GM12878 (cell line): ENCODE data around the gene MYO1D. TPM values are rescaled to one million over a fixed set of nuclear protein-coding genes. Genes with fewer than 3 reads are reported as not detected.

ENCODE experiments used
- ATAC-seq: fragments of 200-7000 bp; cut with Tn5 transposase; 3 replicates; pipeline ENCODE4 v1.9.1; 2020; ENCODE audit warnings: mild to moderate bottlenecking, moderate library complexity
- BruUV-seq: library from RNA; stranded (reverse); fragments of 400-500 nt; replicated peaks from 2 replicates; lab custom pipeline; 2021; lab: Mats Ljungman, UMichigan
- CTCF ChIA-PET: fragments of 300-600 bp; sonication (Branson Sonifier 250); formaldehyde crosslinking; extraction: SDS; loops from one replicate; lab custom pipeline; 2021; ENCODE audit warnings: inconsistent platforms; lab: Yijun Ruan, JAX
- POLR2A ChIA-PET: fragments of 350-600 bp; formaldehyde crosslinking; extraction: SDS; loops from one replicate; lab custom pipeline; 2021; ENCODE audit warnings: inconsistent platforms; lab: Charles Lee
- RAD21 ChIA-PET: fragments of 300-600 bp; sonication (Branson Sonifier 250); formaldehyde crosslinking; loops from one replicate; lab custom pipeline; 2023; ENCODE audit warnings: antibody characterized with exemption; ENCODE audit not compliant: unreplicated experiment; lab: Charles Lee
- SMC1A ChIA-PET: fragments of 300-600 bp; sonication (Branson Sonifier 250); formaldehyde crosslinking; loops from one replicate; lab custom pipeline; 2023; ENCODE audit not compliant: unreplicated experiment, uncharacterized antibody; lab: Charles Lee
- DNase-seq: peaks from one replicate; pipeline ENCODE4 v3.0.0-alpha.2; 2011; ENCODE audit warnings: low read depth, low spot score
- FAIRE-seq: peaks from 3 replicates; lab custom pipeline; 2011; peaks lifted over from hg19 to GRCh38; lab: Jason Lieb, UNC
- H2AFZ ChIP-seq: 2 replicates; pipeline ENCODE4 v1.6.0; 2011; ENCODE audit warnings: low read depth, low read length, control low read depth; ENCODE audit not compliant: control insufficient read depth
- H3K27ac ChIP-seq: 2 replicates; pipeline ENCODE4 v1.5.1; 2011; ENCODE audit warnings: control low read depth; ENCODE audit not compliant: control insufficient read depth, insufficient read depth
- H3K27me3 ChIP-seq, 2 experiments: replicated peaks in 1 of 2; 2 replicates each; pipeline versions ENCODE4 v1.6.0 to v1.6.1; 2011; ENCODE audit warnings: low read length in 1 of 2; ENCODE audit not compliant: control insufficient read depth in 2 of 2, insufficient read depth in 2 of 2
- H3K36me3 ChIP-seq, 2 experiments: 2 replicates each; pipeline ENCODE4 v1.5.1; 2011; ENCODE audit warnings: low read length in 1 of 2; ENCODE audit not compliant: control insufficient read depth in 2 of 2, insufficient read depth in 2 of 2
- H3K4me1 ChIP-seq: 2 replicates; pipeline ENCODE4 v1.6.1; 2011; ENCODE audit warnings: mild to moderate bottlenecking, low read length, moderate library complexity, mixed read lengths; ENCODE audit not compliant: control insufficient read depth, insufficient read depth
- H3K4me2 ChIP-seq: 2 replicates; pipeline ENCODE4 v1.6.0; 2011; ENCODE audit warnings: control low read depth; ENCODE audit not compliant: control insufficient read depth, insufficient read depth
- H3K4me3 ChIP-seq: fragments of 200-600 bp; sonication (generic); 2 replicates; pipeline ENCODE4 v1.5.1; 2016
- H3K79me2 ChIP-seq: 2 replicates; pipeline ENCODE4 v1.6.0; 2011; ENCODE audit warnings: low read length; ENCODE audit not compliant: control insufficient read depth, insufficient read depth
- H3K9ac ChIP-seq: 2 replicates; pipeline ENCODE4 v1.8.0; 2011; ENCODE audit warnings: low read length, control low read depth, mixed read lengths; ENCODE audit not compliant: control insufficient read depth, insufficient read depth
- H3K9me3 ChIP-seq: replicated peaks from 3 replicates; pipeline ENCODE4 v1.5.1; 2011; ENCODE audit warnings: mild to moderate bottlenecking, low read length; ENCODE audit not compliant: control insufficient read depth, insufficient read depth
- H4K20me1 ChIP-seq: 2 replicates; pipeline ENCODE4 v1.6.0; 2011; ENCODE audit not compliant: control insufficient read depth, insufficient read depth
- BHLHE40 ChIP-seq, 2 experiments: fragments of 450-650 bp in 1 of 2; IDR thresholded peaks; 2 replicates each; pipeline ENCODE4 v1.6.1; 2011 to 2017; ENCODE audit warnings: low read depth in 2 of 2, borderline replicate concordance in 1 of 2, improper control_type of control experiment in 1 of 2, low read length in 1 of 2, mild to moderate bottlenecking in 1 of 2
- BRCA1 ChIP-seq: IDR thresholded peaks from 2 replicates; pipeline ENCODE4 v1.6.1; 2011; ENCODE audit warnings: low read depth, low read length, improper control_type of control experiment
- IKZF1 ChIP-seq: fragments of 450-650 bp; conservative IDR thresholded peaks from 2 replicates; pipeline ENCODE4 v1.6.1; 2017; ENCODE audit warnings: antibody characterized with exemption, mild to moderate bottlenecking
- PAX5 ChIP-seq: IDR thresholded peaks from 2 replicates; pipeline ENCODE4 v1.6.1; 2011; ENCODE audit warnings: low read depth, low read length, borderline replicate concordance
- POU2F2 ChIP-seq: IDR thresholded peaks from 3 replicates; pipeline ENCODE4 v1.6.1; 2011; ENCODE audit warnings: low read depth, mild to moderate bottlenecking, low read length, borderline replicate concordance
- RAD21 ChIP-seq: IDR thresholded peaks from 2 replicates; pipeline ENCODE4 v1.6.1; 2011; ENCODE audit warnings: mild to moderate bottlenecking, low read depth, low read length, moderate library complexity; ENCODE audit not compliant: insufficient read depth
- SUZ12 ChIP-seq: fragments of 200-600 bp; sonication (generic); IDR thresholded peaks from one replicate; pipeline ENCODE4 v1.6.1; 2018; ENCODE audit warnings: antibody characterized with exemption, mild to moderate bottlenecking; ENCODE audit not compliant: unreplicated experiment
- WRNIP1 ChIP-seq: IDR thresholded peaks from 2 replicates; pipeline ENCODE4 v1.6.1; 2011; ENCODE audit warnings: low read depth, low read length, improper control_type of control experiment, borderline replicate concordance
- ZSCAN29 ChIP-seq: fragments of 450-650 bp; IDR thresholded peaks from 2 replicates; pipeline ENCODE4 v1.6.1; 2017; ENCODE audit warnings: mild to moderate bottlenecking, moderate library complexity
- WGBS: methylation state at CpG from one replicate; pipeline ENCODE4 v1.1.6; 2016; ENCODE audit warnings: low lambda C conversion rate; ENCODE audit not compliant: insufficient replicate concordance, insufficient coverage; ENCODE audit errors: missing lambda C conversion rate; 5-methylcytosine and 5-hydroxymethylcytosine counted together
- in situ Hi-C: fragments of 300-500 bp; cut with MboI; formaldehyde crosslinking; loops from 9 replicates; pipeline ENCODE4 v1.14.3; 2018; ENCODE audit warnings: mixed read lengths
- intact Hi-C: fragments of 100-400 bp; cut with micrococcal nuclease; formaldehyde crosslinking; loops from one replicate; pipeline ENCODE4 v1.14.2; 2022; ENCODE audit not compliant: unreplicated experiment
- polyA plus RNA-seq, 11 experiments: library from polyadenylated mRNA; depleted of rRNA in 4 of 11; unstranded in 6 of 11; stranded (reverse) in 5 of 11; fragments of >200 nt; fragmentation: Nextera tagmentation in 4 of 11; fragmentation: Illumina TruSeq in 1 of 11; extraction: Ambion mirVana in 4 of 11; extraction: Trizol in 1 of 11; gene quantifications; 1 replicate in 1 of 11; 2 replicates in 10 of 11; pipeline versions ENCODE4 v1.2.1 to v1.2.3, GENCODE V29; 2011 to 2016; ENCODE audit warnings: inconsistent platforms in 2 of 11, missing spikeins in 2 of 11, low read depth in 1 of 11
- total RNA-seq, 4 experiments: library from RNA; depleted of rRNA in 3 of 4; stranded (reverse); fragments of >200 nt in 3 of 4; fragmentation: Illumina TruSeq in 1 of 4; extraction: Trizol in 1 of 4; gene quantifications; 2 replicates each; pipeline versions ENCODE4 v1.2.1 to v1.2.3, GENCODE V29; 2013 to 2021
- TF ChIP-seq, protein P1 (sequence below): fragments of 150-350 bp; IDR thresholded peaks from 2 replicates; pipeline ENCODE4 v1.6.1; 2016; ENCODE audit warnings: low read depth, low read length
- TF ChIP-seq, protein P2 (sequence below): IDR thresholded peaks from 2 replicates; pipeline ENCODE4 v1.6.1; 2012; ENCODE audit warnings: low read depth, low read length, improper control_type of control experiment

The MYO1D gene
- total and polyA plus RNA-seq, 10 of the 15 experiments (the other 5 are each of a cell fraction or from before 2014, with no cell fraction given) = 1.8 to 37.7 (median 25.4) TPM

DNA sequence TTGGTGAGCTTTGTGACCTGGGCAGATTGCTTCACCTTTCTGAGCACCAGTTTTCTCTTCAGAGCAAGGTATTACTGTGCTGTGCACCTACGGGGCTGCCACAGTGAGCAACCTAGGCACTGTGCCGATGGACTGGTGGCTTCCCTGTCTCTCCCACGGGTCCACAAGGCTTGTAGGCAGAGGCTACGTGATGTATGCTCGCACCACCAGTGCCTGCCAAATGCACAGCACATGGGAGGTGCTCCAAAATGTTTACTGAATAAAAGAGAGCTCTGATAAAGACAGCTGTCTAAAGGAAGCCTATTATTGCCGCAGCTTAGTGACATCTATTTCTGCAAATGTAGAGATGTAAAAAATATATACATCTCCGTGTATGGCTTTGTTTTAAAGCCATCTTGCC is 251.0 kb downstream of the MYO1D start (continued):
- TF ChIP-seq, protein P1, sequence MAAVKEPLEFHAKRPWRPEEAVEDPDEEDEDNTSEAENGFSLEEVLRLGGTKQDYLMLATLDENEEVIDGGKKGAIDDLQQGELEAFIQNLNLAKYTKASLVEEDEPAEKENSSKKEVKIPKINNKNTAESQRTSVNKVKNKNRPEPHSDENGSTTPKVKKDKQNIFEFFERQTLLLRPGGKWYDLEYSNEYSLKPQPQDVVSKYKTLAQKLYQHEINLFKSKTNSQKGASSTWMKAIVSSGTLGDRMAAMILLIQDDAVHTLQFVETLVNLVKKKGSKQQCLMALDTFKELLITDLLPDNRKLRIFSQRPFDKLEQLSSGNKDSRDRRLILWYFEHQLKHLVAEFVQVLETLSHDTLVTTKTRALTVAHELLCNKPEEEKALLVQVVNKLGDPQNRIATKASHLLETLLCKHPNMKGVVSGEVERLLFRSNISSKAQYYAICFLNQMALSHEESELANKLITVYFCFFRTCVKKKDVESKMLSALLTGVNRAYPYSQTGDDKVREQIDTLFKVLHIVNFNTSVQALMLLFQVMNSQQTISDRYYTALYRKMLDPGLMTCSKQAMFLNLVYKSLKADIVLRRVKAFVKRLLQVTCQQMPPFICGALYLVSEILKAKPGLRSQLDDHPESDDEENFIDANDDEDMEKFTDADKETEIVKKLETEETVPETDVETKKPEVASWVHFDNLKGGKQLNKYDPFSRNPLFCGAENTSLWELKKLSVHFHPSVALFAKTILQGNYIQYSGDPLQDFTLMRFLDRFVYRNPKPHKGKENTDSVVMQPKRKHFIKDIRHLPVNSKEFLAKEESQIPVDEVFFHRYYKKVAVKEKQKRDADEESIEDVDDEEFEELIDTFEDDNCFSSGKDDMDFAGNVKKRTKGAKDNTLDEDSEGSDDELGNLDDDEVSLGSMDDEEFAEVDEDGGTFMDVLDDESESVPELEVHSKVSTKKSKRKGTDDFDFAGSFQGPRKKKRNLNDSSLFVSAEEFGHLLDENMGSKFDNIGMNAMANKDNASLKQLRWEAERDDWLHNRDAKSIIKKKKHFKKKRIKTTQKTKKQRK = no peak
- no peak for TF ChIP-seq SUZ12
- TF ChIP-seq RAD21 = no peak
- TF ChIP-seq PAX5 = no peak

- Histone ChIP-seq H3K9ac (no peak overlapping the region), H3K4me1 (no peaks in the 10 kb centered on the region), H3K4me2 (no peak overlapping the region), H2AFZ (no peak overlapping the region), H4K20me1 (no peaks in the 10 kb centered on the region), H3K27ac (no peak overlapping the region), H3K9me3 (no peaks in the 10 kb centered on the region), H3K79me2 (no peaks in the 10 kb centered on the region), H3K36me3 (no peaks in the 10 kb centered on the region), H3K27me3 (no peaks in the 10 kb centered on the region), H3K4me3 (no peak overlapping the region)
- intact Hi-C loops = no loop called here
- ChIA-PET SMC1A (no interaction called here), RAD21 (no interaction called here), POLR2A (no interaction called here), CTCF (no interaction called here)
- ATAC-seq = no peak
- 55% methylated on average over 2 of the region's 2 CpGs for WGBS
- BruUV-seq = no TSS peak
- FAIRE-seq = no peak
- in situ Hi-C loops = no loop called here
- DNase-seq = no peak
- TF ChIP-seq WRNIP1 (no peak), ZSCAN29 (no peak), BRCA1 (no peak), IKZF1 (no peak), BHLHE40 (IDR thresholded peaks at IDR 0.05; ENCODE audit: borderline replicate concordance in 1 of 2, low read depth in 2 of 2, low read length in 1 of 2) (no peak), POU2F2 (no peak)
- TF ChIP-seq, protein P1 = no peak
- TF ChIP-seq, protein P2, sequence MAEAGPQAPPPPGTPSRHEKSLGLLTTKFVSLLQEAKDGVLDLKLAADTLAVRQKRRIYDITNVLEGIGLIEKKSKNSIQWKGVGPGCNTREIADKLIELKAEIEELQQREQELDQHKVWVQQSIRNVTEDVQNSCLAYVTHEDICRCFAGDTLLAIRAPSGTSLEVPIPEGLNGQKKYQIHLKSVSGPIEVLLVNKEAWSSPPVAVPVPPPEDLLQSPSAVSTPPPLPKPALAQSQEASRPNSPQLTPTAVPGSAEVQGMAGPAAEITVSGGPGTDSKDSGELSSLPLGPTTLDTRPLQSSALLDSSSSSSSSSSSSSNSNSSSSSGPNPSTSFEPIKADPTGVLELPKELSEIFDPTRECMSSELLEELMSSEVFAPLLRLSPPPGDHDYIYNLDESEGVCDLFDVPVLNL = no peak
Measured at GRCh38 chr17:32623196-32623595, 253.7 kb downstream of the MYO1D start.
